ENCODE measurements around the gene NSUN6.

NSUN6 gene

GRCh38 chr10:18557960-18558359, 93.4 kb downstream of the NSUN6 start:
- H3K4me3 ChIP-seq (ENCODE audit: low read length): no peak overlapping the region
- no peak for TF ChIP-seq CTCF (IDR thresholded peaks at IDR 0.05; ENCODE audit: insufficient read depth, low read depth, low read length, missing control alignments)
- DNase-seq (ENCODE audit: low read depth): no peak

- no peak overlapping the region for H3K4me3 ChIP-seq (ENCODE audit: low read length)
- TF ChIP-seq CTCF (IDR thresholded peaks at IDR 0.05; ENCODE audit: insufficient read depth, low read depth, low read length, missing control alignments): no peak
- DNase-seq (ENCODE audit: low read depth): no peak
These were observed 94.8 kb downstream of the NSUN6 start for GRCh38 chr10:18556522-18557147.

- no peak overlapping the region for H3K4me3 ChIP-seq (ENCODE audit: low read length)
- TF ChIP-seq CTCF (IDR thresholded peaks at IDR 0.05; ENCODE audit: insufficient read depth, low read depth, low read length, missing control alignments): no peak
- DNase-seq (ENCODE audit: low read depth): no peak
These were observed 96.9 kb downstream of the NSUN6 start for GRCh38 chr10:18554479-18554878.

GRCh38 chr10:18551473-18551872, 99.9 kb downstream of the NSUN6 start:
- TF ChIP-seq CTCF (IDR thresholded peaks at IDR 0.05; ENCODE audit: insufficient read depth, low read depth, low read length, missing control alignments): no peak
- no peak for DNase-seq (ENCODE audit: low read depth)

GRCh38 chr10:18549105-18549504, 102.3 kb downstream of the NSUN6 start:
- DNase-seq (ENCODE audit: low read depth): no peak
- TF ChIP-seq CTCF (IDR thresholded peaks at IDR 0.05; ENCODE audit: insufficient read depth, low read depth, low read length, missing control alignments): no peak

More at GRCh38 chr10:18551473-18551872, 99.9 kb downstream of the NSUN6 start:
- no peak overlapping the region for H3K4me3 ChIP-seq (ENCODE audit: low read length)

GRCh38 chr10:18545621-18546305, 105.6 kb downstream of the NSUN6 start:
- no peak for DNase-seq (ENCODE audit: low read depth)
- no peak for TF ChIP-seq CTCF (IDR thresholded peaks at IDR 0.05; ENCODE audit: insufficient read depth, low read depth, low read length, missing control alignments)

More at GRCh38 chr10:18549105-18549504, 102.3 kb downstream of the NSUN6 start:
- H3K4me3 ChIP-seq (ENCODE audit: low read length): no peak overlapping the region

More at GRCh38 chr10:18545621-18546305, 105.6 kb downstream of the NSUN6 start:
- H3K4me3 ChIP-seq (ENCODE audit: low read length): no peak overlapping the region
